OCI-LY1 (cell line): ENCODE measurements around the gene ELSPBP1.
A peak's percentile ranks its signal among the peaks of the same experiment; 100 is the strongest.
"Not testable (repeated sequence)": the region's sequence is repeated elsewhere in the genome, so short reads cannot be mapped to it uniquely, and the experiment has no call there.

Source experiments
- H2AFZ ChIP-seq: fragments of 200-600 bp; sonication (generic), shearing (Covaris generic); 2 replicates; pipeline ENCODE4 v1.6.0; 2014; ENCODE audit warnings: antibody characterized with exemption, mild to moderate bottlenecking, low read length
- H3F3A ChIP-seq: fragments of 200-600 bp; sonication (generic), shearing (Covaris generic); 2 replicates; pipeline ENCODE4 v1.6.0; 2014; ENCODE audit warnings: mild to moderate bottlenecking, antibody characterized with exemption, low read length, moderate library complexity; ENCODE audit not compliant: insufficient read depth
- H3K27ac ChIP-seq: fragments of 200-600 bp; sonication (generic); 2 replicates; pipeline ENCODE4 v1.5.1; 2014; ENCODE audit warnings: low read length, mixed run types, mild to moderate bottlenecking, low read depth; ENCODE audit not compliant: poor library complexity, severe bottlenecking
- H3K27me3 ChIP-seq: fragments of 200-600 bp; sonication (generic); 2 replicates; pipeline ENCODE4 v1.6.0; 2014; ENCODE audit warnings: antibody characterized with exemption, mild to moderate bottlenecking, low read length, moderate library complexity; ENCODE audit not compliant: insufficient read depth
- H3K36me3 ChIP-seq: fragments of 200-600 bp; sonication (generic); 2 replicates; pipeline ENCODE4 v1.6.1; 2014; ENCODE audit warnings: mild to moderate bottlenecking, antibody characterized with exemption, low read length, moderate library complexity, mixed read lengths; ENCODE audit not compliant: insufficient read depth
- H3K4me1 ChIP-seq: fragments of 200-600 bp; sonication (generic); 2 replicates; pipeline ENCODE4 v1.5.1; 2014; ENCODE audit warnings: mild to moderate bottlenecking, low read length, moderate library complexity; ENCODE audit not compliant: insufficient read depth, severe bottlenecking
- H3K4me2 ChIP-seq: fragments of 200-600 bp; sonication (generic), shearing (Covaris generic); 2 replicates; pipeline ENCODE4 v1.6.1; 2014; ENCODE audit warnings: low read length
- H3K4me3 ChIP-seq: fragments of 200-600 bp; sonication (generic); 2 replicates; pipeline ENCODE4 v1.5.1; 2014; ENCODE audit warnings: low read length, low read depth, mild to moderate bottlenecking, mixed read lengths; ENCODE audit not compliant: poor library complexity, severe bottlenecking
- H3K79me2 ChIP-seq: fragments of 200-600 bp; shearing (Covaris generic); 2 replicates; pipeline ENCODE4 v1.6.1; 2016; ENCODE audit warnings: mixed run types, low read length, mixed read lengths; ENCODE audit not compliant: insufficient read depth
- H3K9ac ChIP-seq: fragments of 200-600 bp; sonication (generic), shearing (Covaris generic); 2 replicates; pipeline ENCODE4 v1.6.1; 2014; ENCODE audit warnings: mild to moderate bottlenecking, low read length, mixed read lengths
- H3K9me2 ChIP-seq: fragments of 200-600 bp; sonication (generic), shearing (Covaris generic); 2 replicates; pipeline ENCODE4 v1.6.1; 2014; ENCODE audit warnings: low read depth, mild to moderate bottlenecking, low read length, mixed read lengths
- H3K9me3 ChIP-seq: fragments of 200-600 bp; shearing (Covaris generic); 2 replicates; pipeline ENCODE4 v1.6.1; 2014; ENCODE audit warnings: low read length, mixed read lengths
- H4K20me1 ChIP-seq: fragments of 200-600 bp; sonication (generic), shearing (Covaris generic); 2 replicates; pipeline ENCODE4 v1.6.0; 2016; ENCODE audit warnings: mild to moderate bottlenecking, low read length; ENCODE audit not compliant: insufficient read depth
- CTCF ChIP-seq: fragments of 200-600 bp; sonication (generic), shearing (Covaris generic); IDR thresholded peaks from 2 replicates; pipeline ENCODE4 v1.5.1; 2017; ENCODE audit warnings: mild to moderate bottlenecking, antibody characterized with exemption, low read length, moderate library complexity, mixed read lengths
- EZH2 ChIP-seq: fragments of 200-600 bp; sonication (generic), shearing (Covaris generic); IDR thresholded peaks from 2 replicates; pipeline ENCODE4 v1.8.0; 2017; ENCODE audit warnings: borderline replicate concordance, mixed run types, mild to moderate bottlenecking, antibody characterized with exemption, low read length, moderate library complexity, mixed read lengths

ELSPBP1 gene

DNA sequence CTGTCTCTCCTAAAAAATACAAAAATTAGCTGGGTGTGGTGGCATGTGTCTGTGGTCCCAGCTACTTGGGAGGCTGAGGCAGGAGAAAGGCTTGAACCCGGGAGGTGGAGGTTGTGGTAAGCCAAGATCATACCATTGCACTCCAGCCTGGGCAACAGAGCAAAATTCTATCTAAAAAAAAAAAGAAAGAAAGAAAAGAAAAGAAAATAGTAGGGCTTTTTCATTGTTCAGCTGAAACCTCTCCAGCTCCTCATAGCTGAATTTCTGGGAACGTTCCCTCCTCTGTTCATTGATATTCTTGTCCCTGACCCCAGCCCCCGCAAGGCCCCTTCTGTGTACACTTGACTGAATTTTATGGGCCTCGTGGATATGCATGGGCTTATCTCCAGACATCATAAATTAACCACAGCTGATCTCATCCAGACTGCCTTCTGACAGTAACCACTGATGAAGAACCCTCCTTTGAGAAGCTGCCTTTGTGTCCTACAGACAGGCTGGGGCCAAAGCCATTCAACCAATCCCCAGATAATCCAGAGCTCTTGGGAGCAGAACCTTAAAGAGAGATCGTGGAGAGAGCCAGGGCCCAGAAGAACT, at the start of gene ELSPBP1:
Gene ELSPBP1 (plus strand): TSS at position 424 of the 594 bp plus-strand sequence. CDS start 14,036 bp downstream, outside the sequence.
- H3K9me3 ChIP-seq, result no peaks in the 10 kb centered on the region
- H3K79me2 ChIP-seq, result no peaks in the 10 kb centered on the region
- H3K27ac ChIP-seq, result no peak within 1 kb of the TSS
- no peaks in the 10 kb centered on the region for H4K20me1 ChIP-seq
- no peaks in the 10 kb centered on the region for H3K4me1 ChIP-seq
- no peak for TF ChIP-seq EZH2
- TF ChIP-seq CTCF, result no peak
- no peak within 1 kb of the TSS for H3K9ac ChIP-seq
- H3K27me3 ChIP-seq, result no peaks in the 10 kb centered on the region
- H2AFZ ChIP-seq, result no peak within 1 kb of the TSS
- no peaks in the 10 kb centered on the region for H3K36me3 ChIP-seq
- H3F3A ChIP-seq, result no peaks in the 10 kb centered on the region
- no peaks in the 10 kb centered on the region for H3K9me2 ChIP-seq
- H3K4me2 ChIP-seq, result no peak within 1 kb of the TSS
- H3K4me3 ChIP-seq, result no peak within 1 kb of the TSS

DNA sequence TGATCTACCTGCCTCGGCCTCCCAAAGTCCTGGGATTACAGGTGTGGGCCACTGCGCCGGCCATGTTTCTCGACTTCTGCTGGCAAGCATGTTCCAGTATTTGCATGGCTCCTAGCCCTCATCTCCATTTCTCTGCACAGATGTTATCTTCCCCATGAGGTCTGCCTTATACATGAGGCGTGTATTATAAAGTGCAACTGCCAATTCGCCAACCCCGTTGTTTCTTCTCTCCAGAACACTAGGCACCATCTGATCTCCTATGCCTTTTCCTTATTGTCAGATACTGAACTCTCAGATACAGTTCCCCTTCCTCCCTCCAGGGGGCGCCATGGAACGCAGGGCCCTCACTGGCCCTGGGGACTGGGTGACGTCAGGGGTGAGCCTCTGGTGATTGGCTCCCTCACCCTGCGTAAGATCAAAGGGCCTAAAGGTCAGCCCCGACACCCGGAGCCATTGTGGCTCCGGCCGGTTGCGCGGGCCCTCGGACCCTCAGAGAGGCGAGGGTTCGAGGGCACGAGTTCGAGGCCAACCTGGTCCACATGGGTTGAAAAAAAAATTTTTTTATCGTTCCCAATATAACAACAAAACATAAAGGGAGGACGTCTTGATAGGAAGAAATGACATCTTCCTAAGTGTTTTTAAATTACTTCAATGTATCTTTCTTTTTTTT, 44.4 kb upstream of the ELSPBP1 start:
- not testable (repeated sequence) for H3K27me3 ChIP-seq, H3K79me2 ChIP-seq, H3K4me3 ChIP-seq, H4K20me1 ChIP-seq, H3K27ac ChIP-seq, H3K9me3 ChIP-seq, H3K4me2 ChIP-seq, H3K9ac ChIP-seq, H3K4me1 ChIP-seq, H2AFZ ChIP-seq, H3K36me3 ChIP-seq, H3K9me2 ChIP-seq, H3F3A ChIP-seq
- peak; percentile 13; the same call in 1 of the 2 replicates for TF ChIP-seq CTCF

GRCh38 chr19:47952132-47952531, 42.3 kb upstream of the ELSPBP1 start:
- not testable (repeated sequence) for H3K4me3 ChIP-seq, H3K9ac ChIP-seq, H3K4me1 ChIP-seq, H3K9me3 ChIP-seq, H3K79me2 ChIP-seq, H3K36me3 ChIP-seq, H3K27me3 ChIP-seq, H3K9me2 ChIP-seq, H4K20me1 ChIP-seq, H2AFZ ChIP-seq, H3K4me2 ChIP-seq, H3K27ac ChIP-seq, H3F3A ChIP-seq

DNA sequence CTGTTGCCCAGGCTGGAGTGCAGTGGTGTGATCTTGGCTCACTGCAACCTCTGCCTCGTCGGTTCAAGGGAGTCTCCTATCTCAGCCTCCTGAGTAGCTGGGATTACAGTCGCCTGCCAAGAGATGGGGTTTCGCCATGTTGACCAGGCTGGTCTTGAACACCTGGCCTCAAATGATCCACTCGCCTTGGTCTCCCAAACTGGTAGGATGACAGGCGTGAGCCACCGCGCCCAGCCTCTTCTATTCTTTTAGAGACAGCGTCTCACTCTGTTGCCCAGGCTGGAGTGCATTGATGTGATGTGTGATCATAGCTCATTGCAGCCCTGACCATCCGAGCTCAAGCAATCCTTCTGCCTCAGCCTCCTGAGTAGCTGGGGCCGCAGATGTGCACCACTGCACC, 38.5 kb upstream of the ELSPBP1 start:
- H4K20me1 ChIP-seq, H2AFZ ChIP-seq, H3K79me2 ChIP-seq, H3K27ac ChIP-seq, H3K4me3 ChIP-seq, H3K4me1 ChIP-seq, H3K36me3 ChIP-seq, H3K9ac ChIP-seq, H3K4me2 ChIP-seq, H3F3A ChIP-seq, H3K27me3 ChIP-seq, H3K9me2 ChIP-seq, H3K9me3 ChIP-seq: not testable (repeated sequence)
